ENCODE results near the gene TSSK6. TPM values are rescaled to one million over a fixed set of nuclear protein-coding genes. Genes with fewer than 3 reads are reported as not detected.

TSSK6 gene
- polyA plus RNA-seq, 3 donors from 2014 or later = 0.66 to 0.96 TPM; not detected in 1

DNA sequence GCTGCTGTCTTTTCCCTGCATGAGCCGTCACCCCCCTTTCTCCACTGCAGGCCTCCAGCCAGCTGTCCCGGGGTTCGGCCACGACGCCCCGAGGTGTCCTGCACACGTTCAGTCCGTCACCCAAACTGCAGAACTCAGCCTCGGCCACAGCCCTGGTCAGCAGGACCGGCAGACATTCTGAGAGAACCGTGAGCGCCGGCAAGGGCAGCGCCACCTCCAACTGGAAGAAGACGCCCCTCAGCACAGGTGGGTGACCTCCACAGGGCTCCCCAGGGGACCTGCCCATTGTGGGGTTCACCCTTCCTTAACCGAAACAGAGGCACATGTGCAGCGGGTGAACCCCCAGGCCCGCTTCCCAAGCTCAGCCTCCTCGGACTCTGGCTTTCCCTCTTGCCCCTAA lies 13.1 kb downstream of the TSSK6 start:
- DNase-seq = no peak
- Mint-ChIP-seq H3K27ac (no peak overlapping the region), H3K4me1 (peaks cover 0 to 7% of the 10 kb centered on the region in 2 donors), H3K36me3 (peaks cover 13 to 36% (median 15%) of the 10 kb centered on the region in 3 donors), H3K27me3 (ENCODE audit: low read depth in 3 of 3) (peaks cover 2 to 15% (median 8%) of the 10 kb centered on the region in 3 donors), H3K4me3 (no peak overlapping the region), H3K9me3 (peaks cover 0 to 2% (median 0%) of the 10 kb centered on the region in 6 donors)

DNA sequence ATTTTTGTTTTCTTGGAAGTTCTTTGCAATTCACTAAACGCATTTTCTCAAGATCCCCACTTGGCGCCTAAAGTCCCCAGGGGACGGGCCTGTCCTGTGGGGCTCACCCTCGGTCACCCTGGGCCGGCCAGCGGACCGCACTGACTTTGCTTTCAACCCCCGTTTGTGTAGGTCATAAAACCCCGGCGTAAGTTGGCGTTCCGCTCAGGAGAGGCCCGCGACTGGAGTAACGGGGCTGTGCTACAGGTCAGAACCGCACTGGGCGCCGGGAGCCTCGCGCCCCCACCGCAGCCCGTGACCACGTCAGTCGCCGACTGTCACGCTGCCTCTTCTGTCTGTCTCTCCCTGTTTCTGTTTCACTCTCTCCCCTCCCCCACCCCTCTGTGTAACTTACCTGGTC lies 13.6 kb downstream of the TSSK6 start:
- no peak for DNase-seq
- Mint-ChIP-seq H3K27ac (peak overlapping the region in 1 of 6 donors; percentile 17), H3K4me3 (no peak overlapping the region), H3K27me3 (ENCODE audit: low read depth in 3 of 3) (peaks cover 2 to 15% (median 8%) of the 10 kb centered on the region in 3 donors), H3K9me3 (peaks cover 0 to 2% (median 0%) of the 10 kb centered on the region in 6 donors), H3K4me1 (peaks cover 2 to 12% of the 10 kb centered on the region in 2 donors), H3K36me3 (peaks cover 12 to 39% (median 13%) of the 10 kb centered on the region in 3 donors)

DNA sequence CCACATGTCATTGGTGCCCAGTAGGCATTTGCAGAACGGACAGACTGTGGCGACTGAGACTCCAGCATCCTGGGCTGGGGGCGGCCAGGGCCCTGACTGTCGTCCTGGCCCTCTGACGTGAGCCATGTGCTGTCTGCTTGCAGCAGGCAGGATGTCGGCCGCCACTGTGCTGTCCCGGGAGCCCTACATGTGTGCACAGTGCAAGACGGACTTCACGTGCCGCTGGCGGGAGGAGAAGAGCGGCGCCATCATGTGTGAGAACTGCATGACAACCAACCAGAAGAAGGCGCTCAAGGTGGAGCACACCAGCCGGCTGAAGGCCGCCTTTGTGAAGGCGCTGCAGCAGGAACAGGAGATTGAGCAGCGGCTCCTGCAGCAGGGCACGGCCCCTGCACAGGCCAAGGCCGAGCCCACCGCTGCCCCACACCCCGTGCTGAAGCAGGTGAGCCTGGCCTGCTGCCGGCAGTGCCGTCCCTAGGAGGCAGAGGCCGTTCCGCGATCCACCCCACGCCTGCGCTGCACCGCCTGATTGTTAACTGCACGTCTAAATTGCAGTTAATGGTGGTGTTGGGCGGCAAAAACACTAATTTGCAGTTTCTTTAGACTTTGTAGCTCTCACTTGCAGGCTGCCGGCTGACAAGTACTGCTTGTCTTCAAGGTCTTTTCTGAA lies 14.2 kb downstream of the TSSK6 start:
- H3K27me3 Mint-ChIP-seq (ENCODE audit: low read depth in 3 of 3) = peaks cover 2 to 13% (median 10%) of the 10 kb centered on the region in 3 donors
- peaks cover 6 to 12% of the 10 kb centered on the region in 2 donors for H3K4me1 Mint-ChIP-seq
- no peak for DNase-seq
- peaks cover 0 to 2% (median 0%) of the 10 kb centered on the region in 6 donors for H3K9me3 Mint-ChIP-seq
- peak overlapping the region in 1 of 6 donors; percentile 40 for H3K27ac Mint-ChIP-seq
- H3K4me3 Mint-ChIP-seq = no peak overlapping the region
- peaks cover 10 to 36% (median 13%) of the 10 kb centered on the region in 3 donors for H3K36me3 Mint-ChIP-seq

DNA sequence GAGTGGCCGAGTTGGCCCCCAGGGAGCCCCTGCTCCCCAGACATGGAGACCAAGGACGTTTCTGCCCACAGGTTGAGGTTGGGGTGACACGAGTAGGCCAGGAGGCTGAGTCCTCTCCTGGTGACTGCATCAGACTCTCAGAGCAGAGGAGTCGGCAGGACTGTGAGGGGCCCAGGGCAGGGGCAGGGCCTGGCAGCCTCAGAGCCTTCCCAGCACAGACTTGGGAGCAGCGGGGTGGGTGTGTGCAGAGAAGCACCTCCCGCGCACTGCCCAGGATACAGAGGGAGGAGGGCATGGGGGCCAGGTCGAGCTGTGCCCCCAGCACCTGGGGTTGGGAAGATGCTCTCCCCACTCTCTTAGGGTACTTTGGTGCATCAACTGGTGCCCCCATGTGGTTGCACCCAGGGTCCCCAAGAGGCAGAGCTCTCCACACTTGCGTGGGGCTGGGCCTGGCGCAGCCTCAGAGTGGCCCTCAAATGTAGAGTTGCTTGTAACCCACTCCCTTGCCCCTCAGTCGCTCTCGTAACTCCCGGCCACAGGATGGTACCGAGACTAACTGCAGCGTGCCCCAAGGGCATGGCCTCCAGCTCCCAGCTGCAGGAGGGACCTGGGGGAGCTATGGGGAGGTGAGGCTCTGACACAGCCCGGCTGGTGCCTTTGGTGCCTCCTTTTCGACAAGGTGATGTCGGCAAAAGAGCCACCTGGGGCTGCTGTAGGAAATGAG lies 15.9 kb downstream of the TSSK6 start:
- peak overlapping the region in 1 of 6 donors; percentile 41 for H3K27ac Mint-ChIP-seq
- peaks cover 6 to 14% of the 10 kb centered on the region in 2 donors for H3K4me1 Mint-ChIP-seq
- H3K9me3 Mint-ChIP-seq = peaks cover 0 to 2% (median 0%) of the 10 kb centered on the region in 6 donors
- no peak overlapping the region for H3K4me3 Mint-ChIP-seq
- peaks cover 13 to 31% (median 14%) of the 10 kb centered on the region in 3 donors for H3K36me3 Mint-ChIP-seq
- no peak for DNase-seq
- peaks cover 4 to 21% (median 13%) of the 10 kb centered on the region in 3 donors for H3K27me3 Mint-ChIP-seq (ENCODE audit: low read depth in 3 of 3)

DNA sequence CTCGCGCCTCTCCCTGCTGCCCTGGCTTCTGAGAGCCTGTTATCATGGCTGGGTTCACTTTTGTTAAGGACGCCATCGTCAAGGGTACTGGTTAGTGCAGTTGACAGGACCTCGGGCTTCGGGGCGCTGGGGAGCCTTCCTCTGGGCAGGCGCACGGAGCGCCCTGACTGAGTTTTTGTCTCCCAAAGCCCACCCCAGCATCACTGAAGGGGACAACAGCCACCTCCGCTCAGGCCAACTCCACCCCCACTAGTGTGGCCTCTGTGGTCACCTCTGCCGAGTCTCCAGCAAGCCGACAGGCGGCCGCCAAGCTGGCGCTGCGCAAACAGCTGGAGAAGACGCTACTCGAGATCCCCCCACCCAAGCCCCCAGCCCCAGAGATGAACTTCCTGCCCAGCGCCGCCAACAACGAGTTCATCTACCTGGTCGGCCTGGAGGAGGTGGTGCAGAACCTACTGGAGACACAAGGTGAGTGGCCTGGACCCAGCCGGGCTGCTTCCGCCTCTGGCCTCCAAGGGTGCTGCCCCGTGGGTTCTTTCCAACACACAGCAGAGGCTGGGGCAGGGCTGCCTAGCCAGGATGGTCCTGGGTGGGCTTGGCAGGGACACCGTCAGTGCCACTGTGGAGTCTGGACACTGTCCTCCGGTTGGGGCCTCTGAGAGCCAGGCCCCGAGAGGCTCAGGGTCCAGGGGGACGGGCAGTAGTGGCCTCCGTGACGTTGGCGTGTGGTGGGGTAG lies 16.9 kb downstream of the TSSK6 start:
- H3K27me3 Mint-ChIP-seq (ENCODE audit: low read depth in 3 of 3) = peaks cover 4 to 22% (median 11%) of the 10 kb centered on the region in 3 donors
- H3K4me1 Mint-ChIP-seq = peaks cover 6 to 14% of the 10 kb centered on the region in 2 donors
- H3K27ac Mint-ChIP-seq = no peak overlapping the region
- no peak for DNase-seq
- H3K4me3 Mint-ChIP-seq = no peak overlapping the region
- H3K36me3 Mint-ChIP-seq = peaks cover 10 to 24% (median 11%) of the 10 kb centered on the region in 3 donors
- peaks cover 0 to 2% (median 0%) of the 10 kb centered on the region in 6 donors for H3K9me3 Mint-ChIP-seq

DNA sequence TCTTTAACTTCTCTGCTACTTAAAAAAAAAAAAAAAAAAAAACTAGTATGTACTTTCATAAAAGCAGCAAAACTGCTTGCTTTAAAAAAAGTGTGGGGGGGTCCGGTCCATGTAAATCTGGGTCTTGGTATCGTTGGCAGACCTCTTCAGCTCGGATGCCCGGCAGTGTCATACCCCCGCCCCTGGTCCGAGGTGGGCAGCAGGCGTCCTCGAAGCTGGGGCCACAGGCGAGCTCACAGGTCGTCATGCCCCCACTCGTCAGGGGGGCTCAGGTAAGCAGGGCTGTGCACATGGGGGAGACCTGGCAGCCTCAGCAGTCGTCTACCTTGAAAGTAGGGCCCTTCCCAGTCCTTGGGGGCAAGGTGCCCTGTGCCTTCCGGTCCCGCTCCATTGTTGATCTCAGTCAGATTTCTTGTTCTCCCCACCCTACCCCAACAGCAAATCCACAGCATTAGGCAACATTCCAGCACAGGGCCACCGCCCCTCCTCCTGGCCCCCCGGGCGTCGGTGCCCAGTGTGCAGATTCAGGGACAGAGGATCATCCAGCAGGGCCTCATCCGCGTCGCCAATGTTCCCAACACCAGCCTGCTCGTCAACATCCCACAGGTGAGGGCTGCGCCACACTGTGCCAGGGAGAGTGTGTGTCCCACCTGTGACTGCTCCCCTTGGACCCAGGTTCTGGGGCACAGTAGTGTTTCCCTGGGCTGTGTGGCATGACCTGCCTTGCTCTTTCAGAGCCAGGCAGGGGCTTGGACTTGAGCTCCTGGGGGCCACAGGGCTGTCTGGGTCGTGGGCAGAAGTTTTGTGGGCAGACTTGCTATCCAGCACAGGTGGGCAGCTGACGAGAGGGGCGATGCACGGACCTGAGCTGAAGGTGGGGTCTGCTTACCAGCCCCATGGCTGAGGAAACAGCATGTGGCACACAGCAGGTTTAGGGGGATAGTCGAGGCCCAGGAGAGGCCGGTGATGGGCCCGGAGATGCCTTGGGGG lies 19.4 kb downstream of the TSSK6 start:
- H3K36me3 Mint-ChIP-seq = peaks cover 0 to 10% (median 4%) of the 10 kb centered on the region in 3 donors
- no peak for DNase-seq
- peak overlapping the region in 2 of 6 donors; percentile 12 to 35 for H3K27ac Mint-ChIP-seq
- H3K27me3 Mint-ChIP-seq (ENCODE audit: low read depth in 3 of 3) = peaks cover 6 to 30% (median 9%) of the 10 kb centered on the region in 3 donors
- no peaks in the 10 kb centered on the region for H3K9me3 Mint-ChIP-seq
- H3K4me1 Mint-ChIP-seq = peaks cover 8 to 14% of the 10 kb centered on the region in 2 donors
- H3K4me3 Mint-ChIP-seq = no peak overlapping the region

DNA sequence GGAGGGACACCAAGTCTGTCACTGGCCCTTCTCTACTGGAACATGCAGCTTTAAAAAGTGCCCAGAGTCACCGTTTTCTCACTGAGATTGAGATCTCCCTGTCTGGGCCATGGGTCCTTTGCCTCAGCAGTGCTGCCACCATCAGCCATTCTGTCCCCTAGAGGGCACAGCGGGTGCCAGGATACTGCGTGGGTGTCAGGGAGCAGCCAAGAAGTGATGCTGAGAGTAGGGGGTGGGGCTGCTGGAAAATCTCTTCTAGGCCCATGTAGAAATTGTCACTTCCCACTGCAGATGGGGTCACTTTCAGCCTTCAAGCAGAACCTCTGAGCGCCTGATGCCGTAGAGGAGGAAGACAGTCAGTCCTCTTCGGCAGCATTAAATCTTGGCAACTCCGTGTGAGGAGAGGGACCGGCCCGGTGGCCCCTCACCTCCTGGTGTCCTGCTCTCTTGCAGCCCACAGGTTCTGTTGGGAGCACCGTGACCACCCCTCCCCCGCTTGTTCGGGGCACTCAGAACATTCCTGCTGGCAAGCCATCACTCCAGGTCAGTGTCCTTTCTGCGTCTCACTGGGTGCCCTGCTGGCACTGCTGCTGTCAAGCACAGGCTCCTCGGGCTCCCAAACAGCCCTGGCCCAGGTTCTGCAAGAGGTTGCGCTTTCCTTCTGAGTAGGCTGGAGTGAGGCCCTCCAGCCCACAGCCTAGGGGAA lies 21.4 kb downstream of the TSSK6 start:
- Mint-ChIP-seq H3K4me1 (peaks cover 27 to 33% of the 10 kb centered on the region in 2 donors), H3K36me3 (peaks cover 0 to 11% (median 4%) of the 10 kb centered on the region in 3 donors), H3K4me3 (no peak overlapping the region), H3K27me3 (ENCODE audit: low read depth in 3 of 3) (peaks cover 5 to 37% (median 13%) of the 10 kb centered on the region in 3 donors), H3K9me3 (no peaks in the 10 kb centered on the region), H3K27ac (peak overlapping the region in 2 of 6 donors; percentile 49 to 64)
- DNase-seq = no peak

DNA sequence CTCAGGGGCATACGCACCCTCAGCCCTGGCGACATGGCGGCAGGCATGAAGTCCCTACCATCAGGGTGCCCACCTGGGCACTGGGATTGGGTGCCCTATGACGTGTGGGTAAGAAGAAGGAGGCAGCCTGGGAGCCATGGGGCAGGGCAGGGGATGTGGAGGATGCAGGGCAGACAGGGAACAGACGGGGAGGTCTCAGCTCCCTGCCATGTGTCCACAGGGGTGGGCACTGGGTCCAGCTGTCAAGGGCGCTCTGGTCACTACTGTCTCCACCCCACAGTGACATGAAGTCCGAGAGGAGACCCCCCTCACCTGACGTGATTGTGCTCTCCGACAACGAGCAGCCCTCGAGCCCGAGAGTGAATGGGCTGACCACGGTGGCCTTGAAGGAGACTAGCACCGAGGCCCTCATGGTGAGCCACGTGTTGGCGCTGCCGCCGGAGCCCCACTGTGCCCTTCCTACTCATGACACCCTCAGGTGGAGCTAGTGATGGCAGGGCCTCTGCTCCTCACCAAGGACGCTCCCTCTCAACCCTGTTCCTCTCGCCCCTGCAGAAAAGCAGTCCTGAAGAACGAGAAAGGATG lies 23.2 kb downstream of the TSSK6 start:
- peaks cover 0 to 9% (median 4%) of the 10 kb centered on the region in 3 donors for H3K36me3 Mint-ChIP-seq
- H3K4me1 Mint-ChIP-seq = peaks cover 44% of the 10 kb centered on the region in 2 donors
- no peak for DNase-seq
- peaks cover 5 to 44% (median 19%) of the 10 kb centered on the region in 3 donors for H3K27me3 Mint-ChIP-seq (ENCODE audit: low read depth in 3 of 3)
- no peak overlapping the region for H3K4me3 Mint-ChIP-seq
- H3K9me3 Mint-ChIP-seq = no peaks in the 10 kb centered on the region
- peak overlapping the region in 2 of 6 donors; percentile 9 to 45 for H3K27ac Mint-ChIP-seq

DNA sequence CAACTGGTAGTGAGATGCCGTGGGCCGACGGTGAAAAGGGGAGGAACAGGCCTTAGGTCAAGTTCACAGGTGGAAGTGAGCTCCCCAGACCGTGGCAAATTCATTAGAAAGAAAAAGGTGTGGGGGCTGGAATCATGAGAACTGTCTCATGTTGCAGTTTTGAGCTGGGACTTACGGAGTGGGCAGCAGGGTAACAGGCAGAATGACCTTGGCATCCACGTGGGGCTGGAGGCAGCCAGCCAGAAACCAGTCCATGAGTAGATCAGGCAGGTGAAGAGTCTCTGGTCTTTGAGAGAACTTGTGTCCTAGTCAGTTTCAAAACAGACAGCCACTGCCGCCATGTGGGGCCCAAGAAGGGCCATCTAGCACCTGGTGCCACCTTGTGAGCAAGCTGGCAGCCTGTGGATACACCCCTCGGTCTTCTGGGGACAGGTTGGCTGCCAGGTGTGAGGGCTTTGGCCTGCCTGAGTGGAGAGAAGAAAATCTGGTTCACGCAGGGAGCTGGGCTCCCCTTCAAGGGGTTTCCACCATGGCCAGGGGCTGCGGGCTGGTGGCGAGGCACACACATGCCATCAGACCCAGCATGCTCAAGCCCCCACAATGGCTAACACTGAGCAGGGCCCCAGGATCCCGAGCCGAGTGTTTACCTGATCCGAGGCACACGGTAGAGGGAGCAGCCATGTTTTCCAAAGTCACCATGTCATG lies 23.9 kb downstream of the TSSK6 start:
- no peak for DNase-seq
- no peaks in the 10 kb centered on the region for H3K9me3 Mint-ChIP-seq
- H3K4me1 Mint-ChIP-seq = peaks cover 39 to 42% of the 10 kb centered on the region in 2 donors
- H3K27me3 Mint-ChIP-seq (ENCODE audit: low read depth in 3 of 3) = peaks cover 5 to 45% (median 21%) of the 10 kb centered on the region in 3 donors
- no peak overlapping the region for H3K4me3 Mint-ChIP-seq
- H3K27ac Mint-ChIP-seq = peak overlapping the region in 3 of 6 donors; percentile 4 to 98 (median 50)
- H3K36me3 Mint-ChIP-seq = peaks cover 0 to 4% (median 3%) of the 10 kb centered on the region in 3 donors

DNA sequence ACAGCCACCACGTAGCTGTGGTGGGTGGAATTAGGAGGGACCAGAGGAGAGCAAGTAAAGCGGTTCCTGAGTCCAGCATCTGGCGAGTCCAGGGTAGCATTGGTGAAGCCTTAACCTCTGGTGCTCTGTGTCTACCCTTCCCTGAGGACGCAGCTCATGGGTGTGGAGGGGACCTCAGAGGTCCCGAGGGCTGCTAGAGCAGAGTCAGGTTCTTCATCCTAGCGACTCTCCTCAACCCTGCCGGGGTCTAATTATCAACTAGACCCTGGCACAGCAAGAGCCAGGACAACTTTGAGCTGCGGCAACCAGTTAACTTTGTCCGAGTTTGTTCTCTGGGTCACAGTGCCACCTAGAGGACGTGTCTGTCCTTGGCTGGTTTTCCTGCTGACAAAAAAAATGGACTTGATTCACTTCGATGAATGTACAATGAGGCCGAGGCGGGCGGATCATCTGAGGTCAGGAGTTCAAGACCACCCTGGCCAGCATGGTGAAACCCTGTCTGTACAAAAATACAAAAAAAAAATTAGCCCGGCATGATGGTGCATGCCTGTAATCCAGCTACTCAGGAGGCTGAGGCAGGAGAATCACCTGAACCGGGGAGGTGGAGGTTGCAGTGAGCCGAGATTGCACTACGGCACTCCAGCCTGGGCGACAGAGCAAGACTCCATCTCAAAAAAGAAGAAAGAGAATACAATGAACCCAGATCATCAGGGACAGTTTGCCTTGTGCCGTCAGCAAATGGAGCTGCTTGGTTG lies 25.0 kb downstream of the TSSK6 start:
- Mint-ChIP-seq H3K4me3 (peak overlapping the region; percentile 75 to 88 (median 78)), H3K4me1 (peaks cover 43 to 47% of the 10 kb centered on the region in 2 donors), H3K27me3 (ENCODE audit: low read depth in 3 of 3) (peaks cover 3 to 44% (median 21%) of the 10 kb centered on the region in 3 donors), H3K9me3 (no peaks in the 10 kb centered on the region), H3K36me3 (peaks cover 0 to 4% (median 3%) of the 10 kb centered on the region in 3 donors), H3K27ac (peak overlapping the region; percentile 94 to 98 (median 98))
- peak; percentile 76 to 82 (median 79) for DNase-seq

DNA sequence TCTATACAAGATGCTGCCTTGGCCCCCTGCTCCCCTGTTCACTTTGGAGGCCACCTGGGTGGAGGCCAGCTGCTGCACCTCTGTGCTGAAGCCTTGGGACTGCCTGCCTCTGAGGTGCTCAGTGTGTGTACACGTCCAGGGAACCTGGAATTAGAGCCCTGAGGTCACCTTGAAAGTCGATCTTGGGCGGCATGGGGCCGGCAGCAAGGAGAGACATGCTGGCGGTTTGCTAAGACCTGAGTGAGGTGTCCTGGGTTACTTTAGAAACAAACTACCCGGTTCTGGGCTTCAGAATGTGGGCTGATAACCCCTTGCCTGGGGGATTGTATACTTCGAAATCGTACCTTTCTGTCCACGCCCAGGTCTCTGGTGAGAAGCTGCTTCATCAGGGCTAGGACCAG lies 25.5 kb downstream of the TSSK6 start:
- Mint-ChIP-seq H3K36me3 (peaks cover 0 to 3% (median 2%) of the 10 kb centered on the region in 3 donors), H3K9me3 (no peaks in the 10 kb centered on the region), H3K27ac (peak overlapping the region; percentile 94 to 98 (median 98)), H3K4me1 (peaks cover 49 to 51% of the 10 kb centered on the region in 2 donors), H3K4me3 (peak overlapping the region; percentile 75 to 88 (median 78)), H3K27me3 (ENCODE audit: low read depth in 3 of 3) (peaks cover 0 to 41% (median 24%) of the 10 kb centered on the region in 3 donors)
- no peak for DNase-seq

Measured in immature natural killer cell (primary cell).